GM12891 (cell line): ENCODE data around the gene BLMH.

ENCODE experiments used
- POLR2A ChIP-seq: IDR thresholded peaks from 2 replicates; pipeline ENCODE4 v1.6.1; 2011; ENCODE audit warnings: low read depth, low read length, control low read depth
- POLR2AphosphoS5 ChIP-seq: IDR thresholded peaks from 2 replicates; pipeline ENCODE4 v1.6.1; 2011; ENCODE audit warnings: low read depth, low read length, control low read depth

- TF ChIP-seq POLR2A (no peak), POLR2AphosphoS5 (no peak)
Observed at GRCh38 chr17:30200106-30200505, 91.6 kb downstream of the BLMH start.
